ENCODE measurements around the gene KDM6A.
"Not testable (repeated sequence)": the region's sequence is repeated elsewhere in the genome, so short reads cannot be mapped to it uniquely, and the experiment has no call there.

The KDM6A gene

GRCh38 chrX:44890247-44890646 lies 17.3 kb downstream of the KDM6A start:
- no peak for DNase-seq

GRCh38 chrX:44890687-44891086 lies 17.7 kb downstream of the KDM6A start:
- DNase-seq = not testable (repeated sequence)

- no peak for DNase-seq
Observed at GRCh38 chrX:44891642-44892041, 18.7 kb downstream of the KDM6A start.

GRCh38 chrX:44896876-44897186 lies 23.8 kb downstream of the KDM6A start:
- no peak for DNase-seq

- DNase-seq = no peak
Observed at GRCh38 chrX:44897539-44897938, 24.6 kb downstream of the KDM6A start.

- no peak for DNase-seq
Observed at GRCh38 chrX:44898411-44899221, 25.6 kb downstream of the KDM6A start.

- no peak for DNase-seq
Observed at GRCh38 chrX:44899946-44900345, 27.0 kb downstream of the KDM6A start.

- peak in 1 of 2 donors; percentile 6 for DNase-seq
Observed at GRCh38 chrX:44903107-44903506, 30.1 kb downstream of the KDM6A start.

GRCh38 chrX:44903830-44904530 lies 31.0 kb downstream of the KDM6A start:
- no peak for DNase-seq

GRCh38 chrX:44904542-44905115 lies 31.6 kb downstream of the KDM6A start:
- no peak for DNase-seq

- no peak for DNase-seq
Observed at GRCh38 chrX:44906041-44906440, 33.1 kb downstream of the KDM6A start.

- DNase-seq = no peak
Observed at GRCh38 chrX:44906542-44906941, 33.6 kb downstream of the KDM6A start.

- no peak for DNase-seq
Observed at GRCh38 chrX:44908153-44908552, 35.2 kb downstream of the KDM6A start.

- no peak for DNase-seq
Observed at GRCh38 chrX:44908827-44909226, 35.8 kb downstream of the KDM6A start.

- not testable (repeated sequence) for DNase-seq
Observed at GRCh38 chrX:44910508-44910907, 37.5 kb downstream of the KDM6A start.

GRCh38 chrX:44911074-44911600 lies 38.1 kb downstream of the KDM6A start:
- DNase-seq = not testable (repeated sequence)

GRCh38 chrX:44913656-44914531 lies 40.9 kb downstream of the KDM6A start:
- DNase-seq = no peak

- DNase-seq = no peak
Observed at GRCh38 chrX:44914532-44915198, 41.7 kb downstream of the KDM6A start.

GRCh38 chrX:44915361-44915868 lies 42.4 kb downstream of the KDM6A start:
- DNase-seq = no peak

GRCh38 chrX:44918722-44919121 lies 45.7 kb downstream of the KDM6A start:
- no peak for DNase-seq

GRCh38 chrX:44922980-44923379 lies 50.0 kb downstream of the KDM6A start:
- no peak for DNase-seq

- DNase-seq = no peak
Observed at GRCh38 chrX:44927398-44927797, 54.4 kb downstream of the KDM6A start.

Data from stimulated activated CD4-positive, alpha-beta T cell treated with anti-CD3 and anti-CD28 coated beads, Interleukin-2, amount 100 ng/mL, for 24 hours (primary cell).